RWPE1 (cell line): ENCODE results near the gene CLIC5.

Source experiments
- CTCF ChIA-PET: fragments of 350-600 bp; sonication (Branson Sonifier 250); formaldehyde crosslinking; extraction: SDS; loops from one replicate; lab custom pipeline; 2021; lab: Yijun Ruan, JAX
- POLR2A ChIA-PET: fragments of 400-600 bp; formaldehyde crosslinking; extraction: SDS; loops from one replicate; lab custom pipeline; 2020; ENCODE audit warnings: antibody characterized with exemption; ENCODE audit not compliant: low non-redundant PET; lab: Yijun Ruan, JAX
- DNase-seq: peaks from one replicate; pipeline ENCODE4 v3.0.0; 2012; ENCODE audit warnings: low spot score
- H3K27ac ChIP-seq: fragments of 450-650 bp; 2 replicates; pipeline ENCODE4 v1.5.1; 2017
- CTCF ChIP-seq: fragments of 450-650 bp; conservative IDR thresholded peaks from 2 replicates; pipeline ENCODE4 v1.5.1; 2017; ENCODE audit warnings: low read depth, mild to moderate bottlenecking

The CLIC5 gene

GRCh38 chr6:45895569-45895968, 120.1 kb downstream of the CLIC5 start:
- no peak for DNase-seq
- H3K27ac ChIP-seq, result no peak overlapping the region
- ChIA-PET POLR2A (no interaction called here), CTCF (interaction anchor here (0.6 kb wide), 1 partner anchor 37 kb away, joined by 3 read pairs; no protein-coding TSS in a partner anchor)
- no peak for TF ChIP-seq CTCF

DNA sequence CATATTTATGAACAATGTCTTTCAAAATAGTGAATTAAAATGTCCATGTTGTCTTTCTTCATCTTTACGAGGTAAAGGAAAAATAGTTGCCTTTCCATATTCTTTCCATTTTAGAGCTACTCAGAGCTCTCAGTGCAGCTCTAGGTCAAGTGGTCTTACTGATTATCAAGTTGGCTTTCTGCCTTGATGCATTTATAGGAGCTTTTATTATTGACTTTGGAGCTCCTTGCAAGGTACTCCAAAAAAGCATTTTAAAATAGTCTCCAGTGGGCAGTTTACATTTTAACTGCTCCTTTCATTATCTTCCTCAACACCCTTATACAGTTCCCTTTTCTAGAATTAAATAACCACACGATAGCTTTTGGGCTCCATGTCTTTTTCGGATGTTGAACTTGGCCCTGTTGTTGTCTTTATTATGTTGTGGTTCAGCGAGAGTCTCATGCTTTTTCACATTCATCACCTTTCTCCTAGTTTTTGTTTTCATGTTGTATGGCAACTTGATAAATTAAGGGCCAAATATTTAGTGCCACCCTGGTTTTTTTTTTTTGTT, 122.9 kb downstream of the CLIC5 start:
- DNase-seq, result no peak
- ChIA-PET POLR2A (no interaction called here), CTCF (interaction anchor here (0.6 kb wide), 1 partner anchor 159 kb away, joined by 3 read pairs; no protein-coding TSS in a partner anchor)
- no peak overlapping the region for H3K27ac ChIP-seq
- TF ChIP-seq CTCF, result no peak

DNA sequence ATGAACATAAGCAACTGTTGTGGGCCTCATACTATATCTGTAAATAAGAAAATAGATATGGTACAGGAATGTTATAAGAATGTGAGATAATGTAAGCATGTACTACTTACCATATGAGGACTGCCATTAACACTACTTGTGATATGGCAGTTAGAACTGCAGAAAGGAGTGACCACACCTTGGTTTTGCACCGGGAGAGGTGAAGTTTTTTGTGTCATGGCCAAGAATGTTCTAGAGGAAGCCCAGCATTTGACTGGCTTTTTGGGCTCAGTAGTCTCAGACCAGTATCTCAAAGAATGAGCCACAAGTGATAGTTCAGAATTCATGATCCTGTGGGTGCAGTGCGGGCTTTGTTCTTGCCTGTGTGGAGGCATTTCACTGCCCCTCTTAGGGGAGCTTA, 123.5 kb downstream of the CLIC5 start:
- no peak overlapping the region for H3K27ac ChIP-seq
- no peak for DNase-seq
- ChIA-PET CTCF (interaction anchor here (0.6 kb wide), 1 partner anchor 158 kb away, joined by 3 read pairs; no protein-coding TSS in a partner anchor), POLR2A (no interaction called here)
- no peak for TF ChIP-seq CTCF

DNA sequence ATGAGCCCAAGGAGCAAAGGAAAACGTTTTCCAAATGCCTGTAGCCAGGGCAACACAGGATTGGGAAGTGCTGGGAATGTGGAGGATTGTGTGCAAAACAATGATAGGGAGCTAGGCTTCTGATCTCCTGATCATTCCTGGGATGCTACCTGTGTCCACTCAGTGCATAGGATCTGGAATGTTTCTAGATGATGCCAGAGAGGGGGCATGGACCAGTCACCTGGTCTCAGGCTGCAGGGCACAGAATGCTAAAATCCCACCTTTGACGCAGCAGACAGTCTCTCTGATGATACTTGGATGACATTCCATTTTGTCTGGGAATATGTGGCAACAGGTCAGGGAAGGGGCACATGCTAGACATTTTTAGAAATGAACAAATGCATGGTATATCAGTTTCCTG, 128.9 kb downstream of the CLIC5 start:
- ChIA-PET CTCF (no interaction called here), POLR2A (no interaction called here)
- H3K27ac ChIP-seq, result no peak overlapping the region
- TF ChIP-seq CTCF, result no peak
- no peak for DNase-seq

GRCh38 chr6:45884336-45884735, 131.3 kb downstream of the CLIC5 start:
- DNase-seq, result no peak
- no peak for TF ChIP-seq CTCF
- POLR2A ChIA-PET, result no interaction called here
- no peak overlapping the region for H3K27ac ChIP-seq
- CTCF ChIA-PET, result no interaction called here

DNA sequence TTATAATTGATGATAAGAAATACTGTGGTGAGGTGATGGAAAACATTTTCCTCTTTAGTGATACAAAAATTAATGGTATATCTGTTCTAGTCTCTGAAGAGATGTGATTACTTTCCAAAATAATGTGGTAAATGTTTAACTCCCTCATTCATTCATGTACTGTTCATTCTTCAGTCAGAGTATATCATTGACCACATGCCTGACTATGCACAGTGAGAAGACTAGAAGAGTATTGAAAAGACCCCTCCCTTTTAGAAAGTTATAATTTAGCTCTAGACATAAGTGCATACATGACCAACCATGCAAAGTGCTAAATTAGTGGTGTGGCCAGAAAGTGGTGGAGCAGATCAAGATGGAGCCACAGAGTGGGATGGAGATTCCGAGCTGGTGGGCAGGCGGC, 133.0 kb downstream of the CLIC5 start:
- ChIA-PET CTCF (no interaction called here), POLR2A (no interaction called here)
- DNase-seq, result no peak
- TF ChIP-seq CTCF, result no peak
- no peak overlapping the region for H3K27ac ChIP-seq
